H1 (cell line): ENCODE measurements around the gene SH2D1B. TPM values are rescaled to one million over a fixed set of nuclear protein-coding genes. Genes with fewer than 3 reads are reported as not detected.

Experiments
- CTCF ChIA-PET: fragments of 300-600 bp; sonication (Branson Sonifier 250); formaldehyde crosslinking; loops from one replicate; lab custom pipeline; 2021; ENCODE audit not compliant: partially characterized antibody; lab: Charles Lee
- POLR2A ChIA-PET: fragments of 300-600 bp; sonication (Branson Sonifier 250); formaldehyde crosslinking; loops from one replicate; lab custom pipeline; 2021; ENCODE audit warnings: inconsistent platforms; ENCODE audit not compliant: partially characterized antibody; lab: Charles Lee
- DNase-seq, 2 experiments: peaks; one replicate each; pipeline versions ENCODE4 v3.0.0 to v3.0.0-alpha.2; 2010 to 2022; ENCODE audit warnings: low spot score in 2 of 2, low read depth in 1 of 2, mixed read lengths in 1 of 2
- FAIRE-seq: peaks from 2 replicates; lab custom pipeline; 2011; peaks lifted over from hg19 to GRCh38; lab: Jason Lieb, UNC
- H2AFZ ChIP-seq: 2 replicates; pipeline ENCODE4 v1.8.1; 2012; ENCODE audit warnings: low read length, inconsistent platforms
- H2AK5ac ChIP-seq: 2 replicates; pipeline ENCODE4 v1.6.1; 2013; ENCODE audit warnings: low read depth, low read length
- H2BK120ac ChIP-seq: replicated peaks from 2 replicates; pipeline ENCODE3; 2013; ENCODE audit warnings: low read depth, low read length, inconsistent platforms
- H2BK12ac ChIP-seq: 2 replicates; pipeline ENCODE4 v1.6.1; 2013; ENCODE audit warnings: low read depth, low read length
- H2BK15ac ChIP-seq: 2 replicates; pipeline ENCODE4 v1.6.1; 2013; ENCODE audit warnings: low read length
- H2BK20ac ChIP-seq: 2 replicates; pipeline ENCODE4 v1.6.1; 2013; ENCODE audit warnings: low read length
- H2BK5ac ChIP-seq: 2 replicates; pipeline ENCODE4 v1.6.1; 2013; ENCODE audit warnings: low read depth, low read length
- H3K14ac ChIP-seq: 2 replicates; pipeline ENCODE4 v1.6.1; 2013; ENCODE audit warnings: inconsistent platforms; ENCODE audit not compliant: insufficient read length
- H3K18ac ChIP-seq: 2 replicates; pipeline ENCODE4 v1.6.1; 2013; ENCODE audit warnings: low read length; ENCODE audit errors: extremely low read depth
- H3K23ac ChIP-seq: 2 replicates; pipeline ENCODE4 v1.6.1; 2013; ENCODE audit warnings: inconsistent platforms; ENCODE audit not compliant: insufficient read length
- H3K23me2 ChIP-seq: 2 replicates; pipeline ENCODE4 v1.6.1; 2013; ENCODE audit warnings: low read depth, low read length
- H3K27ac ChIP-seq: 2 replicates; pipeline ENCODE4 v1.6.1; 2011; ENCODE audit warnings: low read depth, low read length, inconsistent platforms
- H3K27me3 ChIP-seq, 4 experiments: replicated peaks in 1 of 4; 1 replicate in 1 of 4; 2 replicates in 3 of 4; pipeline versions ENCODE4 v1.6.1 to v1.8.1; 2011 to 2013; ENCODE audit warnings: low read length in 3 of 4, mild to moderate bottlenecking in 3 of 4, inconsistent platforms in 2 of 4, mixed read lengths in 2 of 4, moderate library complexity in 1 of 4; ENCODE audit not compliant: control insufficient read depth in 3 of 4, insufficient read depth in 3 of 4; ENCODE audit errors: extremely low read depth in 1 of 4
- H3K36me3 ChIP-seq, 4 experiments: 2 replicates each; pipeline versions ENCODE4 v1.6.1 to v1.8.1; 2011 to 2013; ENCODE audit warnings: mild to moderate bottlenecking in 4 of 4, low read length in 3 of 4, moderate library complexity in 2 of 4, control low read depth in 1 of 4, inconsistent platforms in 1 of 4; ENCODE audit not compliant: insufficient read depth in 4 of 4, control insufficient read depth in 2 of 4
- H3K4ac ChIP-seq: replicated peaks from 2 replicates; pipeline ENCODE3; 2013; ENCODE audit warnings: low read length, low read depth, mixed read lengths, inconsistent platforms; ENCODE audit not compliant: insufficient read length
- H3K4me1 ChIP-seq, 4 experiments: replicated peaks in 1 of 4; 1 replicate in 1 of 4; 2 replicates in 3 of 4; pipeline versions ENCODE4 v1.6.1 to v1.8.1; 2011 to 2013; ENCODE audit warnings: low read length in 3 of 4, inconsistent platforms in 2 of 4, mixed read lengths in 1 of 4; ENCODE audit not compliant: insufficient read depth in 4 of 4, control insufficient read depth in 3 of 4
- H3K4me2 ChIP-seq, 2 experiments: 2 replicates each; pipeline versions ENCODE4 v1.6.1 to v1.8.1; 2011 to 2013; ENCODE audit warnings: low read depth in 2 of 2, low read length in 2 of 2, control low read depth in 1 of 2, inconsistent platforms in 1 of 2, mild to moderate bottlenecking in 1 of 2; ENCODE audit not compliant: insufficient read depth in 1 of 2
- H3K4me3 ChIP-seq, 4 experiments: fragments of 200-600, 300-600 bp in 1 of 4; sonication (generic), shearing (Covaris generic), sonication (Bioruptor Twin) in 1 of 4; 2 replicates each; pipeline versions ENCODE4 v1.5.1 to v1.8.1; 2011 to 2016; ENCODE audit warnings: low read length in 4 of 4, low read depth in 3 of 4, control low read depth in 2 of 4, inconsistent platforms in 2 of 4, mild to moderate bottlenecking in 2 of 4, mixed read lengths in 1 of 4, moderate library complexity in 1 of 4; ENCODE audit not compliant: insufficient read depth in 2 of 4; ENCODE audit errors: extremely low read depth in 1 of 4
- H3K56ac ChIP-seq: replicated peaks from 2 replicates; pipeline ENCODE3; 2013; ENCODE audit warnings: low read depth, mild to moderate bottlenecking, mixed read lengths, low read length, inconsistent platforms; ENCODE audit not compliant: insufficient read length
- H3K79me1 ChIP-seq: 2 replicates; pipeline ENCODE4 v1.6.1; 2013; ENCODE audit warnings: low read depth, low read length, control low read depth
- H3K79me2 ChIP-seq, 2 experiments: 2 replicates each; pipeline versions ENCODE4 v1.6.1 to v1.8.1; 2012 to 2013; ENCODE audit warnings: low read length in 2 of 2, mild to moderate bottlenecking in 2 of 2, inconsistent platforms in 1 of 2; ENCODE audit not compliant: insufficient read depth in 2 of 2, control insufficient read depth in 1 of 2
- H3K9ac ChIP-seq, 4 experiments: replicated peaks in 1 of 4; 1 replicate in 1 of 4; 2 replicates in 3 of 4; pipeline versions ENCODE4 v1.6.1 to v1.8.1; 2011 to 2013; ENCODE audit warnings: low read depth in 3 of 4, low read length in 3 of 4, control low read depth in 2 of 4, mild to moderate bottlenecking in 2 of 4, moderate library complexity in 2 of 4, inconsistent platforms in 1 of 4; ENCODE audit errors: extremely low read depth in 1 of 4
- H3K9me3 ChIP-seq, 2 experiments: 2 replicates each; pipeline versions ENCODE4 v1.6.1 to v1.8.1; 2012 to 2013; ENCODE audit warnings: mild to moderate bottlenecking in 2 of 2, moderate library complexity in 2 of 2, control low read depth in 1 of 2, inconsistent platforms in 1 of 2, low read depth in 1 of 2, low read length in 1 of 2, mixed read lengths in 1 of 2; ENCODE audit not compliant: insufficient read depth in 2 of 2
- H4K20me1 ChIP-seq, 2 experiments: replicated peaks in 1 of 2; 2 replicates each; pipeline versions ENCODE3 to v1.8.1; 2011 to 2013; ENCODE audit warnings: inconsistent platforms in 2 of 2, low read length in 2 of 2, mild to moderate bottlenecking in 1 of 2; ENCODE audit not compliant: insufficient read depth in 2 of 2, control insufficient read depth in 1 of 2
- H4K5ac ChIP-seq: 2 replicates; pipeline ENCODE4 v1.6.1; 2013; ENCODE audit warnings: low read length, low read depth, mixed read lengths, inconsistent platforms; ENCODE audit not compliant: insufficient read length
- H4K8ac ChIP-seq: 2 replicates; pipeline ENCODE4 v1.8.0; 2013; ENCODE audit warnings: mild to moderate bottlenecking, moderate library complexity, low read length, inconsistent platforms; ENCODE audit not compliant: insufficient read depth; ENCODE audit errors: extremely low read depth
- H4K91ac ChIP-seq: replicated peaks from 2 replicates; pipeline ENCODE3; 2013; ENCODE audit warnings: low read length, mixed read lengths, inconsistent platforms; ENCODE audit not compliant: insufficient read length
- SP4 ChIP-seq: IDR thresholded peaks from 2 replicates; pipeline ENCODE4 v1.6.1; 2012; ENCODE audit warnings: low read length, inconsistent platforms
- WGBS, 2 experiments: shearing (Covaris generic) in 1 of 2; methylation state at CpG; one replicate each; pipeline versions ENCODE4 v1.1.6 to v1.1.7; 2013 to 2015; ENCODE audit warnings: low lambda C conversion rate in 2 of 2, mixed read lengths in 2 of 2, inconsistent platforms in 1 of 2, low coverage in 1 of 2, missing lambda C conversion rate in 1 of 2; ENCODE audit not compliant: insufficient replicate concordance in 2 of 2, insufficient coverage in 1 of 2, insufficient read length in 1 of 2; ENCODE audit errors: extremely low coverage in 1 of 2, missing lambda C conversion rate in 1 of 2; 5-methylcytosine and 5-hydroxymethylcytosine counted together
- polyA plus RNA-seq, 7 experiments: library from polyadenylated mRNA; depleted of rRNA in 3 of 7; stranded (reverse) in 5 of 7; unstranded in 2 of 7; fragments of >200 nt in 5 of 7; fragments of 200-250 nt in 2 of 7; gene quantifications; 1 replicate in 5 of 7; 2 replicates in 1 of 7; 4 replicates in 1 of 7; pipeline versions ENCODE4 v1.2.1 to v1.2.3, GENCODE V29; 2011 to 2013; ENCODE audit warnings: missing spikeins in 2 of 7, mixed read lengths in 2 of 7
- total RNA-seq: library from RNA; stranded (reverse); fragmentation: NEBNext Ultra II Directional; extraction: Animal tissue kit (Norgen Biotek cat#: 25700); gene quantifications from 2 replicates; pipeline ENCODE4 v1.2.1, GENCODE V29; 2021

Gene SH2D1B
- total and polyA plus RNA-seq, 2 of the 8 experiments (the other 6 are each of a cell fraction or from before 2014, with no cell fraction given): not detected

- no peak for TF ChIP-seq SP4
- H2AK5ac ChIP-seq: no peak overlapping the region
- H2BK20ac ChIP-seq: no peak overlapping the region
- no peak overlapping the region for H4K5ac ChIP-seq
- H3K79me1 ChIP-seq: no peaks in the 10 kb centered on the region
- H3K4me3 ChIP-seq: no peak overlapping the region
- no peak overlapping the region for H3K4me2 ChIP-seq
- ChIA-PET POLR2A (interaction anchor here (1.2 kb wide), 1 partner anchor 9 kb away, joined by 3 read pairs; no protein-coding TSS in a partner anchor), CTCF (interaction anchor here (1.2 to 8.1 kb wide), 2 partner anchors 31 to 331 kb away, joined by 4 to 44 read pairs; no protein-coding TSS in a partner anchor)
- no peaks in the 10 kb centered on the region for H3K79me2 ChIP-seq
- H3K4ac ChIP-seq: no peak overlapping the region
- no peaks in the 10 kb centered on the region for H3K27me3 ChIP-seq
- H2BK12ac ChIP-seq: no peak overlapping the region
- no peak for FAIRE-seq
- peaks cover 0 to 6% (median 1%) of the 10 kb centered on the region in 4 experiments; a peak in 4 of 7 replicates for H3K4me1 ChIP-seq
- H2BK15ac ChIP-seq: no peak overlapping the region
- no peaks in the 10 kb centered on the region for H3K23me2 ChIP-seq
- peak overlapping the region; percentile 59 for H4K8ac ChIP-seq
- no peak overlapping the region for H3K23ac ChIP-seq
- H2BK120ac ChIP-seq: no peak overlapping the region
- 87% methylated on average over 20 of the region's 20 CpGs; no CpG with 5 or more reads in 1 of the 2 experiments for WGBS, 2 experiments
- peaks cover 0 to 5% (median 2%) of the 10 kb centered on the region in 4 experiments; a peak in 1 of 8 replicates for H3K36me3 ChIP-seq
- no peak overlapping the region for H3K56ac ChIP-seq
- no peak overlapping the region for H3K27ac ChIP-seq
- H2AFZ ChIP-seq: no peak overlapping the region
- no peak overlapping the region for H3K14ac ChIP-seq
- H3K9me3 ChIP-seq: no peaks in the 10 kb centered on the region
- H2BK5ac ChIP-seq: no peak overlapping the region
- H3K18ac ChIP-seq: 0 out of 2 replicates have a peak overlapping the region, but pooled peaks have one; percentile 6
- no peak overlapping the region for H3K9ac ChIP-seq
- H4K20me1 ChIP-seq: no peaks in the 10 kb centered on the region
- no peak for DNase-seq
- H4K91ac ChIP-seq: no peak overlapping the region
Observed at GRCh38 chr1:162387226-162388082, 24.5 kb downstream of the SH2D1B start.
